ENCODE measurements around the gene BABAM2. TPM values are rescaled to one million over a fixed set of nuclear protein-coding genes. Genes with fewer than 3 reads are reported as not detected.

Gene BABAM2
- total RNA-seq, 1 donor from 2014 or later: 34.6 TPM

GRCh38 chr2:27988306-27988705 is 97.8 kb downstream of the BABAM2 start:
- peaks cover 3% of the 10 kb centered on the region for H4K20me1 ChIP-seq (ENCODE audit: low read depth)
- H3K4me1 Mint-ChIP-seq: no peaks in the 10 kb centered on the region

GRCh38 chr2:27988718-27989117 is 98.2 kb downstream of the BABAM2 start:
- no peaks in the 10 kb centered on the region for H3K79me2 ChIP-seq (ENCODE audit: low read depth)
- H3K4me1 Mint-ChIP-seq: no peaks in the 10 kb centered on the region
- TF ChIP-seq EZH2 (IDR thresholded peaks at IDR 0.05) (no peak), EZH2phosphoT487 (IDR thresholded peaks at IDR 0.05) (no peak), CTCF (IDR thresholded peaks at IDR 0.05) (no peak)
- no peaks in the 10 kb centered on the region for H3K36me3 ChIP-seq
- H3K27ac ChIP-seq: no peak overlapping the region
- no peaks in the 10 kb centered on the region for H3K36me3 Mint-ChIP-seq
- H3K27me3 ChIP-seq: no peaks in the 10 kb centered on the region
- H3K4me2 ChIP-seq: no peak overlapping the region
- H3F3A ChIP-seq (ENCODE audit: low read depth): no peaks in the 10 kb centered on the region
- H4K20me1 ChIP-seq (ENCODE audit: low read depth): peaks cover 3% of the 10 kb centered on the region
- H3K9me3 Mint-ChIP-seq: peaks cover 4% of the 10 kb centered on the region
- DNase-seq (ENCODE audit: low spot score): no peak
- H2AFZ ChIP-seq (replicated peaks): no peak overlapping the region
- no peak overlapping the region for H3K4me3 ChIP-seq
- no peak overlapping the region for H3K4me3 Mint-ChIP-seq
- no peak overlapping the region for H3K27ac Mint-ChIP-seq
- H3K27me3 Mint-ChIP-seq (ENCODE audit: insufficient read depth, low read depth): no peaks in the 10 kb centered on the region
- no peaks in the 10 kb centered on the region for H3K4me1 ChIP-seq
- no peaks in the 10 kb centered on the region for H3K9me3 ChIP-seq (ENCODE audit: low read depth)
- no peak overlapping the region for H3K9ac ChIP-seq

More at GRCh38 chr2:27988306-27988705, 97.8 kb downstream of the BABAM2 start:
- no peaks in the 10 kb centered on the region for H3F3A ChIP-seq (ENCODE audit: low read depth)
- TF ChIP-seq EZH2 (IDR thresholded peaks at IDR 0.05): no peak
- no peak for TF ChIP-seq CTCF (IDR thresholded peaks at IDR 0.05)
- TF ChIP-seq EZH2phosphoT487 (IDR thresholded peaks at IDR 0.05): no peak
- no peak overlapping the region for H3K9ac ChIP-seq
- H3K79me2 ChIP-seq (ENCODE audit: low read depth): no peaks in the 10 kb centered on the region
- no peaks in the 10 kb centered on the region for H3K9me3 ChIP-seq (ENCODE audit: low read depth)
- no peaks in the 10 kb centered on the region for H3K4me1 ChIP-seq
- no peak overlapping the region for H3K4me2 ChIP-seq
- H3K36me3 ChIP-seq: no peaks in the 10 kb centered on the region
- Mint-ChIP-seq H3K36me3 (no peaks in the 10 kb centered on the region), H3K4me3 (no peak overlapping the region), H3K27me3 (ENCODE audit: insufficient read depth, low read depth) (no peaks in the 10 kb centered on the region), H3K27ac (no peak overlapping the region), H3K9me3 (peaks cover 4% of the 10 kb centered on the region)
- no peaks in the 10 kb centered on the region for H3K27me3 ChIP-seq
- H2AFZ ChIP-seq (replicated peaks): no peak overlapping the region
- H3K27ac ChIP-seq: no peak overlapping the region
- DNase-seq (ENCODE audit: low spot score): no peak
- no peak overlapping the region for H3K4me3 ChIP-seq

GRCh38 chr2:27989149-27989548 is 98.6 kb downstream of the BABAM2 start:
- Histone ChIP-seq H3K4me1 (no peaks in the 10 kb centered on the region), H3K27ac (no peak overlapping the region), H3K36me3 (no peaks in the 10 kb centered on the region), H3K9ac (no peak overlapping the region), H3K27me3 (no peaks in the 10 kb centered on the region), H4K20me1 (ENCODE audit: low read depth) (peaks cover 3% of the 10 kb centered on the region), H3K9me3 (ENCODE audit: low read depth) (no peaks in the 10 kb centered on the region), H2AFZ (replicated peaks) (no peak overlapping the region), H3K4me3 (no peak overlapping the region), H3K4me2 (no peak overlapping the region), H3K79me2 (ENCODE audit: low read depth) (no peaks in the 10 kb centered on the region), H3F3A (ENCODE audit: low read depth) (no peaks in the 10 kb centered on the region)
- no peak overlapping the region for H3K4me3 Mint-ChIP-seq
- H3K4me1 Mint-ChIP-seq: no peaks in the 10 kb centered on the region
- no peak for DNase-seq (ENCODE audit: low spot score)
- H3K36me3 Mint-ChIP-seq: no peaks in the 10 kb centered on the region
- no peaks in the 10 kb centered on the region for H3K27me3 Mint-ChIP-seq (ENCODE audit: insufficient read depth, low read depth)
- no peak for TF ChIP-seq CTCF (IDR thresholded peaks at IDR 0.05)
- no peak for TF ChIP-seq EZH2phosphoT487 (IDR thresholded peaks at IDR 0.05)
- no peak for TF ChIP-seq EZH2 (IDR thresholded peaks at IDR 0.05)
- no peak overlapping the region for H3K27ac Mint-ChIP-seq
- H3K9me3 Mint-ChIP-seq: peaks cover 4% of the 10 kb centered on the region

All from neural progenitor cell (in vitro differentiated cells).